K562 (cell line): ENCODE measurements around the gene NNAT. TPM values are rescaled to one million over a fixed set of nuclear protein-coding genes. Genes with fewer than 3 reads are reported as not detected.

Source experiments
- CBFA2T2 ChIP-seq: fragments of 450-650 bp; conservative IDR thresholded peaks from 2 replicates; pipeline ENCODE4 v1.6.1; 2017; ENCODE audit warnings: mild to moderate bottlenecking
- CXXC5 ChIP-seq: fragments of 250-450 bp; sonication (Bioruptor Pico); IDR thresholded peaks from 2 replicates; pipeline ENCODE4 v1.8.0; 2022; ENCODE audit warnings: inconsistent platforms, mild to moderate bottlenecking, moderate library complexity
- KDM4B ChIP-seq, 2 experiments: fragments of 450-650 bp in 1 of 2; sonication (generic) in 1 of 2; IDR thresholded peaks; 2 replicates each; pipeline ENCODE4 v1.6.1; 2016 to 2017; ENCODE audit warnings: borderline replicate concordance in 2 of 2, antibody characterized with exemption in 1 of 2, low read depth in 1 of 2, mild to moderate bottlenecking in 1 of 2
- ZNF23 ChIP-seq: fragments of 250-450 bp; sonication (Bioruptor Pico); IDR thresholded peaks from 2 replicates; pipeline ENCODE4 v1.4.0; 2020; ENCODE audit warnings: mild to moderate bottlenecking
- ZNF407 ChIP-seq: fragments of 450-650 bp; IDR thresholded peaks from 2 replicates; pipeline ENCODE4 v1.6.1; 2016; ENCODE audit warnings: low read depth
- ZNF696 ChIP-seq: fragments of 250-450 bp; sonication (Bioruptor Pico); conservative IDR thresholded peaks from 2 replicates; pipeline ENCODE4 v1.4.0; 2020; ENCODE audit warnings: mild to moderate bottlenecking, moderate library complexity
- ZZZ3 ChIP-seq: fragments of 450-650 bp; IDR thresholded peaks from 2 replicates; pipeline ENCODE4 v1.6.1; 2016; ENCODE audit warnings: antibody characterized with exemption, mild to moderate bottlenecking, moderate library complexity
- polyA plus RNA-seq, 8 experiments: library from polyadenylated mRNA; depleted of rRNA in 4 of 8; stranded (reverse) in 5 of 8; unstranded in 3 of 8; fragments of >200 nt; fragmentation: Nextera tagmentation in 2 of 8; fragmentation: Illumina TruSeq in 1 of 8; extraction: Ambion mirVana in 2 of 8; extraction: Trizol in 1 of 8; gene quantifications; 2 replicates each; pipeline versions ENCODE4 v1.2.1 to v1.2.3, GENCODE V29; 2011 to 2014; ENCODE audit warnings: inconsistent platforms in 1 of 8, missing spikeins in 1 of 8
- total RNA-seq, 7 experiments: library from RNA; depleted of rRNA in 6 of 7; stranded (reverse); fragments of >200 nt in 6 of 7; fragmentation: Illumina TruSeq in 2 of 7; extraction: Trizol in 2 of 7; gene quantifications; 2 replicates each; pipeline versions ENCODE4 v1.2.1 to v1.2.3, GENCODE V29; 2011 to 2021; ENCODE audit warnings: low replicate concordance in 1 of 7
- TF ChIP-seq, protein P1 (sequence below), 3 experiments: fragments of 200-800 bp in 1 of 3; fragments of 250-450 bp in 1 of 3; fragments of 450-650 bp in 1 of 3; sonication (Bioruptor Pico) in 1 of 3; sonication (Bioruptor generic) in 1 of 3; formaldehyde crosslinking in 1 of 3; IDR thresholded peaks; 2 replicates each; pipeline versions ENCODE4 v1.6.1 to v1.8.0; 2016 to 2022; ENCODE audit warnings: mild to moderate bottlenecking in 2 of 3, missing genetic modification characterization in 2 of 3, missing compliant biosample characterization in 1 of 3, moderate library complexity in 1 of 3
- TF ChIP-seq, protein P2 (sequence below): fragments of 450-650 bp; IDR thresholded peaks from 2 replicates; pipeline ENCODE4 v1.6.1; 2016; ENCODE audit warnings: mild to moderate bottlenecking
- TF ChIP-seq, protein P3 (sequence below), 2 experiments: fragments of 250-450 bp in 1 of 2; fragments of 450-650 bp in 1 of 2; sonication (Bioruptor Pico) in 1 of 2; IDR thresholded peaks; 2 replicates each; pipeline versions ENCODE4 v1.6.1 to v1.8.0; 2016 to 2021; ENCODE audit warnings: mild to moderate bottlenecking in 2 of 2, moderate library complexity in 2 of 2, missing compliant biosample characterization in 1 of 2, missing genetic modification characterization in 1 of 2

Gene NNAT
- total and polyA plus RNA-seq, 9 of the 15 experiments (the other 6 are each of a cell fraction or from before 2014, with no cell fraction given), result 0.13 TPM; not detected in 8

- peak; percentile 42; the same call in 1 of the 2 replicates for TF ChIP-seq ZNF407
- no peak for TF ChIP-seq KDM4B (IDR thresholded peaks at IDR 0.05; ENCODE audit: borderline replicate concordance in 2 of 2, low read depth in 1 of 2)
- TF ChIP-seq, protein P1, sequence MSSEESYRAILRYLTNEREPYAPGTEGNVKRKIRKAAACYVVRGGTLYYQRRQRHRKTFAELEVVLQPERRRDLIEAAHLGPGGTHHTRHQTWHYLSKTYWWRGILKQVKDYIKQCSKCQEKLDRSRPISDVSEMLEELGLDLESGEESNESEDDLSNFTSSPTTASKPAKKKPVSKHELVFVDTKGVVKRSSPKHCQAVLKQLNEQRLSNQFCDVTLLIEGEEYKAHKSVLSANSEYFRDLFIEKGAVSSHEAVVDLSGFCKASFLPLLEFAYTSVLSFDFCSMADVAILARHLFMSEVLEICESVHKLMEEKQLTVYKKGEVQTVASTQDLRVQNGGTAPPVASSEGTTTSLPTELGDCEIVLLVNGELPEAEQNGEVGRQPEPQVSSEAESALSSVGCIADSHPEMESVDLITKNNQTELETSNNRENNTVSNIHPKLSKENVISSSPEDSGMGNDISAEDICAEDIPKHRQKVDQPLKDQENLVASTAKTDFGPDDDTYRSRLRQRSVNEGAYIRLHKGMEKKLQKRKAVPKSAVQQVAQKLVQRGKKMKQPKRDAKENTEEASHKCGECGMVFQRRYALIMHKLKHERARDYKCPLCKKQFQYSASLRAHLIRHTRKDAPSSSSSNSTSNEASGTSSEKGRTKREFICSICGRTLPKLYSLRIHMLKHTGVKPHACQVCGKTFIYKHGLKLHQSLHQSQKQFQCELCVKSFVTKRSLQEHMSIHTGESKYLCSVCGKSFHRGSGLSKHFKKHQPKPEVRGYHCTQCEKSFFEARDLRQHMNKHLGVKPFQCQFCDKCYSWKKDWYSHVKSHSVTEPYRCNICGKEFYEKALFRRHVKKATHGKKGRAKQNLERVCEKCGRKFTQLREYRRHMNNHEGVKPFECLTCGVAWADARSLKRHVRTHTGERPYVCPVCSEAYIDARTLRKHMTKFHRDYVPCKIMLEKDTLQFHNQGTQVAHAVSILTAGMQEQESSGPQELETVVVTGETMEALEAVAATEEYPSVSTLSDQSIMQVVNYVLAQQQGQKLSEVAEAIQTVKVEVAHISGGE (CRISPR knock-in tag; IDR thresholded peaks at IDR 0.05), result peak in 1 of 3 experiments; percentile 28; a peak in 1 of 6 replicates
- TF ChIP-seq, protein P2, sequence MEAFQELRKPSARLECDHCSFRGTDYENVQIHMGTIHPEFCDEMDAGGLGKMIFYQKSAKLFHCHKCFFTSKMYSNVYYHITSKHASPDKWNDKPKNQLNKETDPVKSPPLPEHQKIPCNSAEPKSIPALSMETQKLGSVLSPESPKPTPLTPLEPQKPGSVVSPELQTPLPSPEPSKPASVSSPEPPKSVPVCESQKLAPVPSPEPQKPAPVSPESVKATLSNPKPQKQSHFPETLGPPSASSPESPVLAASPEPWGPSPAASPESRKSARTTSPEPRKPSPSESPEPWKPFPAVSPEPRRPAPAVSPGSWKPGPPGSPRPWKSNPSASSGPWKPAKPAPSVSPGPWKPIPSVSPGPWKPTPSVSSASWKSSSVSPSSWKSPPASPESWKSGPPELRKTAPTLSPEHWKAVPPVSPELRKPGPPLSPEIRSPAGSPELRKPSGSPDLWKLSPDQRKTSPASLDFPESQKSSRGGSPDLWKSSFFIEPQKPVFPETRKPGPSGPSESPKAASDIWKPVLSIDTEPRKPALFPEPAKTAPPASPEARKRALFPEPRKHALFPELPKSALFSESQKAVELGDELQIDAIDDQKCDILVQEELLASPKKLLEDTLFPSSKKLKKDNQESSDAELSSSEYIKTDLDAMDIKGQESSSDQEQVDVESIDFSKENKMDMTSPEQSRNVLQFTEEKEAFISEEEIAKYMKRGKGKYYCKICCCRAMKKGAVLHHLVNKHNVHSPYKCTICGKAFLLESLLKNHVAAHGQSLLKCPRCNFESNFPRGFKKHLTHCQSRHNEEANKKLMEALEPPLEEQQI, result 0 out of 2 replicates have a peak, but pooled peaks have one; percentile 45
- TF ChIP-seq CXXC5 (CRISPR knock-in tag), result peak; percentile 75
- TF ChIP-seq CBFA2T2, result no peak
- TF ChIP-seq ZNF23 (CRISPR knock-in tag), result no peak
- TF ChIP-seq, protein P3, sequence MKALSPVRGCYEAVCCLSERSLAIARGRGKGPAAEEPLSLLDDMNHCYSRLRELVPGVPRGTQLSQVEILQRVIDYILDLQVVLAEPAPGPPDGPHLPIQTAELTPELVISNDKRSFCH (CRISPR knock-in tag; IDR thresholded peaks at IDR 0.05), result no peak
- TF ChIP-seq, protein P3 (tag; IDR thresholded peaks at IDR 0.05), result no peak
- no peak for TF ChIP-seq ZZZ3
- TF ChIP-seq ZNF696 (CRISPR knock-in tag), result no peak
These were observed 6.8 kb downstream of the NNAT start, which contains the start of gene BLCAP (continued) for GRCh38 chr20:37527638-37528445.
